Suprapubic skin (tissue), 4 donors: ENCODE results near the gene VIPR1. TPM values are rescaled to one million over a fixed set of nuclear protein-coding genes. Genes with fewer than 3 reads are reported as not detected.

Source experiments
- DNase-seq, 2 donors: peaks; one replicate each; pipeline ENCODE4 v3.0.0-alpha.2; 2019; ENCODE audit warnings: low spot score in 2 of 2
- H3K27ac ChIP-seq: fragments of 200-600 bp; sonication (generic); one replicate; pipeline ENCODE4 v1.5.1; 2019
- H3K27me3 ChIP-seq: fragments of 200-600 bp; sonication (generic); one replicate; pipeline ENCODE4 v1.5.1; 2019
- H3K36me3 ChIP-seq: fragments of 200-600 bp; sonication (generic); one replicate; pipeline ENCODE4 v1.5.1; 2019
- H3K4me1 ChIP-seq: fragments of 200-600 bp; sonication (generic); one replicate; pipeline ENCODE4 v1.5.1; 2019
- H3K4me3 ChIP-seq: fragments of 200-600 bp; sonication (generic); one replicate; pipeline ENCODE4 v1.5.1; 2019; ENCODE audit warnings: mild to moderate bottlenecking
- H3K9me3 ChIP-seq: fragments of 200-600 bp; sonication (generic); one replicate; pipeline ENCODE4 v1.5.1; 2019
- EP300 ChIP-seq: sonication (generic); formaldehyde crosslinking; IDR thresholded peaks from one replicate; pipeline ENCODE4 v1.6.1; 2017; ENCODE audit warnings: antibody characterized with exemption
- POLR2A ChIP-seq, 2 donors: fragments of 450-650 bp; IDR thresholded peaks; one replicate each; pipeline ENCODE4 v1.6.1; 2017; ENCODE audit warnings: antibody characterized with exemption in 2 of 2, mild to moderate bottlenecking in 2 of 2, moderate library complexity in 2 of 2
- POLR2AphosphoS5 ChIP-seq, 3 donors: sonication (generic); formaldehyde crosslinking; IDR thresholded peaks; one replicate each; pipeline ENCODE4 v1.6.1; 2017; ENCODE audit warnings: antibody characterized with exemption in 3 of 3
- WGBS: methylation state at CpG from one replicate; pipeline ENCODE4 v1.1.5; 2018; 5-methylcytosine and 5-hydroxymethylcytosine counted together
- total RNA-seq, 4 donors: library from RNA; depleted of rRNA; stranded (reverse); fragments of >200 nt; gene quantifications; one replicate each; pipeline ENCODE4 v1.1.0, GENCODE V29; 2016
- TF ChIP-seq, protein P1 (sequence below), 2 donors: fragments of 200-600 bp in 1 of 2; fragments of 450-650 bp in 1 of 2; sonication (generic) in 1 of 2; IDR thresholded peaks; one replicate each; pipeline ENCODE4 v1.5.1; 2016 to 2019; ENCODE audit warnings: antibody characterized with exemption in 2 of 2, mild to moderate bottlenecking in 1 of 2, moderate library complexity in 1 of 2

Gene VIPR1
- total RNA-seq, 4 donors from 2014 or later = 39.8 to 148 (median 74.3) TPM

DNA sequence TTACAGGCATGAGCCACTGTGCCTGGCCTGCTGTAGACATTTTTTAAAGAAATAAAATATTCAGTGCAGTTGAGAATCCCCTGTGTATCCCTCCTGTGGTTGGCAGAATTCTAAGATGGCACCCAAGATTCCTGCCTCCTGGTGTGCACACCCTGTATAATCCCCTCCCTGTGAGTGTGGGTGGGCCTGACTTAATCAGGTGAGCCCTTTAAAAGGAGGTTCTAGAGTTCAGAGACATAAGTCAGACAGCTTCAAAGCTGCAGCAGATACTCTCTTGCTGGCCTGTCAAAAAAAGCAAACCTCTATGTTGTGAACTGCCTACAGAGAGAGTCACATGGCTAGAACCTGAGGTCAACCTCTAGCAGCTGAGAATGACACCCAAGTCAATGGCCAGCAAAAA lies 7.0 kb upstream of the VIPR1 start:
- TF ChIP-seq POLR2A (IDR thresholded peaks at IDR 0.05) (no peak), EP300 (no peak), POLR2AphosphoS5 (IDR thresholded peaks at IDR 0.05) (no peak)
- TF ChIP-seq, protein P1, sequence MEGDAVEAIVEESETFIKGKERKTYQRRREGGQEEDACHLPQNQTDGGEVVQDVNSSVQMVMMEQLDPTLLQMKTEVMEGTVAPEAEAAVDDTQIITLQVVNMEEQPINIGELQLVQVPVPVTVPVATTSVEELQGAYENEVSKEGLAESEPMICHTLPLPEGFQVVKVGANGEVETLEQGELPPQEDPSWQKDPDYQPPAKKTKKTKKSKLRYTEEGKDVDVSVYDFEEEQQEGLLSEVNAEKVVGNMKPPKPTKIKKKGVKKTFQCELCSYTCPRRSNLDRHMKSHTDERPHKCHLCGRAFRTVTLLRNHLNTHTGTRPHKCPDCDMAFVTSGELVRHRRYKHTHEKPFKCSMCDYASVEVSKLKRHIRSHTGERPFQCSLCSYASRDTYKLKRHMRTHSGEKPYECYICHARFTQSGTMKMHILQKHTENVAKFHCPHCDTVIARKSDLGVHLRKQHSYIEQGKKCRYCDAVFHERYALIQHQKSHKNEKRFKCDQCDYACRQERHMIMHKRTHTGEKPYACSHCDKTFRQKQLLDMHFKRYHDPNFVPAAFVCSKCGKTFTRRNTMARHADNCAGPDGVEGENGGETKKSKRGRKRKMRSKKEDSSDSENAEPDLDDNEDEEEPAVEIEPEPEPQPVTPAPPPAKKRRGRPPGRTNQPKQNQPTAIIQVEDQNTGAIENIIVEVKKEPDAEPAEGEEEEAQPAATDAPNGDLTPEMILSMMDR (IDR thresholded peaks at IDR 0.05) = no peak
- Histone ChIP-seq H3K9me3 (no peaks in the 10 kb centered on the region), H3K27ac (no peak overlapping the region), H3K4me1 (peaks cover 7% of the 10 kb centered on the region), H3K27me3 (peaks cover 6% of the 10 kb centered on the region), H3K36me3 (no peaks in the 10 kb centered on the region), H3K4me3 (no peak overlapping the region)
- peak in 1 of 2 donors; percentile 6 for DNase-seq

DNA sequence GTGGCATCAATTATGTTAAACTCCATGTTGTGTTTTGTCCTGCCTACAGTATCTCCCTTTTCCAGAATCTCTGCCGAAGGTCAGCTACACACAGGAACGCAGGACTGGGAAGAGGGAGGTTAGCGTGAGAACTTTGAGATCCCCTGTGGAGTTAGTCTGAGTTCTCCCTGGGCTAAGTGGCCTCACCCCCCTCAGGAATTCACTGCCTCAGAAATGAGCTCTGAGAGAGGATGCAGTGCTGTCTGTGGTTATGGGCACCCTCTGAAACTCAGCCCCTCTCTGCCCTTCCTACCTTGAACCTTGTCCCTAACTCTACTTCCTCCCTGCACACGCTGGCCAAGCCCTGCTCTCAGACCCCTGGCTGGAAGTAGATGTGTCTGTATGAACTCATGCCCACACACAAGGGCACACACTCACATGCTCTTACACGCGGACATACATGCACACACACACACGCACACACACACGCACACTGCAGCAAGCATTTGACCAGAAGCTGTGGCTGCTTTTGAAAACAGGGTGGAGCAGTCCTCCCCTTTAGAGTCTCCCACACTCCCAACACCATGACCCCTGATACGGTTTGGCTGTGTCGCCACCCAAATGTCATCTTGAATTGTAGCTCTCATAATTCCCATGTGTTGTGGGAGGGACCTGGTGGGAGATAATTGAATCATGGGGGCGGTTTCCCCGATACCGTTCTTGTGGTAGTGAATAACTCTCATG lies 5.3 kb upstream of the VIPR1 start:
- no peaks in the 10 kb centered on the region for H3K9me3 ChIP-seq
- H3K4me3 ChIP-seq = no peak overlapping the region
- TF ChIP-seq POLR2AphosphoS5 (IDR thresholded peaks at IDR 0.05) = no peak
- TF ChIP-seq EP300 = no peak
- TF ChIP-seq, protein P1 (IDR thresholded peaks at IDR 0.05) = no peak
- no peak for TF ChIP-seq POLR2A (IDR thresholded peaks at IDR 0.05)
- DNase-seq = peak; percentile 32 to 69
- WGBS = 55% methylated on average over 13 of the region's 13 CpGs
- peaks cover 14% of the 10 kb centered on the region for H3K4me1 ChIP-seq
- H3K36me3 ChIP-seq = no peaks in the 10 kb centered on the region
- H3K27ac ChIP-seq = no peak overlapping the region
- peaks cover 21% of the 10 kb centered on the region for H3K27me3 ChIP-seq

DNA sequence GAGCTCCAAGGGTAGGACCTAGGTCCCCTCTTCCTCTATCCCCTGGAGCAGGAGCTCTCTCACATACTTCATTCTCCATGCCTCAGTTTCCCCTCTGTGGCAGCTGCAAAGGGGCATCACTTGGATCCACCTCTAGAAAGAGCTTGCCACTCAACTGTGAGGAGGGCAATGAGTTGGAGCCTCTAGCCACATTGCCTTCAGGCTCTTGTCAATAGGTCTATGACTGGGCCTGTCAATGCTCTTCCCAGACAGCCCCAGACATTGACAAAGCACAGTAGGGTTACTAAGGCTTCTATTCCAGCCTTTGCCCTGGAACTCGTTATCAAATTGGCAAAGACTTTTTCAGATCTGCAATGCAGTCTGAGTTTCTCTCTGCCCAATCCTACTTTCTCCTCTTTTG lies 4.4 kb upstream of the VIPR1 start:
- Histone ChIP-seq H3K27me3 (peaks cover 21% of the 10 kb centered on the region), H3K4me3 (no peak overlapping the region), H3K9me3 (no peaks in the 10 kb centered on the region), H3K4me1 (peaks cover 21% of the 10 kb centered on the region), H3K27ac (no peak overlapping the region), H3K36me3 (no peaks in the 10 kb centered on the region)
- peak; percentile 11 for DNase-seq
- WGBS = 50% methylated on average over 1 of the region's 1 CpG
- TF ChIP-seq POLR2AphosphoS5 (IDR thresholded peaks at IDR 0.05) = no peak
- TF ChIP-seq POLR2A (IDR thresholded peaks at IDR 0.05) = no peak
- no peak for TF ChIP-seq EP300
- TF ChIP-seq, protein P1 (IDR thresholded peaks at IDR 0.05) = no peak

DNA sequence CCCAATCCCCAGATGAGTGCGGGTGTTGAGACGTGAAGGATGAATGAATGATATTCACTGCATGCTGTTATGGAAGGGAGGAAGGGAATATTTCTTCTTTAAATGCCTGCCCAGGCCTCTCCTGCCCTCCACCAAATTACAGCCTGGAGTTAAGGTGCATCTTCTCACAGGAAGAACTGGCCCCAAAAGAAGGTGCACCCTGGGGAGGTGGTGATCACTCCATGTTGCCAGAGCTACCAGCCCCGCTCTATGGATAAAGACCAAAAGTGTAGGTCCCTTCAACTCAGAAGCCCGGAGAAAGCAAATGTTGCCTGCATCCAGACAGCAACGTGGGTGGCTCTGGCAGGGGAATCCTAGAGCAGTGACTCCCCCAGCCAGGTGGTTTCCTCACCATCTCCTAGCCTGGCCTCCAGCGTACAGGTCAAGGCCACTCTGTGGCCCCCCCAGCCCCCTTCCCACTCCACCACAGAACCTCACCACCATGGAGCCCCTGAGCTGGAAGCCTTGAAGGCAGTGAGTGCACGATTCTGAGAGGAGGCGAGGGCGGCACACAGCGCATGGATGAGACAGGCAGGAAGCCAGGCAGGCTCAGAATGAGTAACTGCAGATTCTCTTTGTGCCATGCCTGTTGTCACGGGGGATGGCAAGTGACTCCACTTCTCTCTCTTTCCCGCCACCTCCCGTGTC lies 3.5 kb upstream of the VIPR1 start:
- peak; percentile 46 to 60 for DNase-seq
- TF ChIP-seq POLR2AphosphoS5 (IDR thresholded peaks at IDR 0.05) (no peak), EP300 (no peak), POLR2A (IDR thresholded peaks at IDR 0.05) (no peak)
- TF ChIP-seq, protein P1 (IDR thresholded peaks at IDR 0.05) = no peak
- peaks cover 21% of the 10 kb centered on the region for H3K27me3 ChIP-seq

DNA sequence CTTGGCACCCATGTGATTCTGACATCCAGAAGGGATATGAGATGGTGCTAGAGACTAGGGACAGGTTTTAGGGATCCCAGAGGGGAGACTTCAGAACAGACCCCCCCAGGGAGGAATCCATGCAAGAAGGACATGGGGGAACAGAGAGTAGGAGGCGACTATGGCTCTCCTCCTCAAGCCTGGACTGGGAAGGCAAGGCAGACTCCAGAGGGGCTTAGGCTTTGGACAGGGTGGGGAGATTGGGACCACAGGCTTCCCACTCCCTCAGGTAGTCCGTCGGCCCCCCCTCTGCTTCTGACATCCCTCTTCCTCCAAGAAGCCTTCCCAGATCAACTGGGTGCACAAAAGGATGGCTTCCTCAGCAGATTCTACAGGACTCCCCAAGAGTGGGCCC lies 3.0 kb upstream of the VIPR1 start:
- Histone ChIP-seq H3K9me3 (no peaks in the 10 kb centered on the region), H3K27ac (no peak overlapping the region), H3K4me3 (no peak overlapping the region), H3K4me1 (peaks cover 33% of the 10 kb centered on the region), H3K27me3 (peaks cover 21% of the 10 kb centered on the region), H3K36me3 (no peaks in the 10 kb centered on the region)
- TF ChIP-seq EP300 = no peak
- TF ChIP-seq, protein P1 (IDR thresholded peaks at IDR 0.05) = no peak
- TF ChIP-seq POLR2AphosphoS5 (IDR thresholded peaks at IDR 0.05) = no peak
- TF ChIP-seq POLR2A (IDR thresholded peaks at IDR 0.05) = no peak
- peak; percentile 40 to 74 for DNase-seq
- WGBS = 88% methylated on average over 3 of the region's 3 CpGs

More for the DNA sequence above, 3.5 kb upstream of the VIPR1 start:
- no peak overlapping the region for H3K27ac ChIP-seq
- 63% methylated on average over 13 of the region's 13 CpGs for WGBS
- H3K4me3 ChIP-seq = no peak overlapping the region
- peaks cover 30% of the 10 kb centered on the region for H3K4me1 ChIP-seq
- H3K9me3 ChIP-seq = no peaks in the 10 kb centered on the region
- no peaks in the 10 kb centered on the region for H3K36me3 ChIP-seq
